Ishikawa (cell line): ENCODE measurements around the gene SMARCE1.

Experiments
- CEBPB ChIP-seq: IDR thresholded peaks from 2 replicates; pipeline ENCODE4 v1.6.1; 2012
- CREB1 ChIP-seq: IDR thresholded peaks from 2 replicates; pipeline ENCODE4 v1.6.1; 2012; ENCODE audit warnings: low read depth
- EP300 ChIP-seq: IDR thresholded peaks from 2 replicates; pipeline ENCODE4 v1.6.1; 2012; ENCODE audit warnings: borderline replicate concordance
- FOXM1 ChIP-seq: IDR thresholded peaks from 2 replicates; pipeline ENCODE4 v1.6.1; 2012; ENCODE audit warnings: low read depth, borderline replicate concordance
- MAX ChIP-seq: IDR thresholded peaks from 2 replicates; pipeline ENCODE4 v1.6.1; 2012
- NFIC ChIP-seq: IDR thresholded peaks from 2 replicates; pipeline ENCODE4 v1.6.1; 2012
- RAD21 ChIP-seq: IDR thresholded peaks from 2 replicates; pipeline ENCODE4 v1.6.1; 2012; ENCODE audit warnings: low read depth
- REST ChIP-seq: IDR thresholded peaks from 2 replicates; pipeline ENCODE4 v1.6.1; 2012; ENCODE audit warnings: low read depth, mild to moderate bottlenecking
- TAF1 ChIP-seq: IDR thresholded peaks from 2 replicates; pipeline ENCODE4 v1.6.1; 2012; ENCODE audit warnings: low read depth, mild to moderate bottlenecking
- TCF12 ChIP-seq: IDR thresholded peaks from 2 replicates; pipeline ENCODE4 v1.6.1; 2012; ENCODE audit warnings: low read depth
- TEAD4 ChIP-seq: IDR thresholded peaks from 2 replicates; pipeline ENCODE4 v1.6.1; 2012
- USF1 ChIP-seq: IDR thresholded peaks from 2 replicates; pipeline ENCODE4 v1.6.1; 2012
- YY1 ChIP-seq: IDR thresholded peaks from 2 replicates; pipeline ENCODE4 v1.6.1; 2012; ENCODE audit warnings: low read depth
- ZBTB7A ChIP-seq: IDR thresholded peaks from 2 replicates; pipeline ENCODE4 v1.6.1; 2012; ENCODE audit warnings: low read depth

DNA sequence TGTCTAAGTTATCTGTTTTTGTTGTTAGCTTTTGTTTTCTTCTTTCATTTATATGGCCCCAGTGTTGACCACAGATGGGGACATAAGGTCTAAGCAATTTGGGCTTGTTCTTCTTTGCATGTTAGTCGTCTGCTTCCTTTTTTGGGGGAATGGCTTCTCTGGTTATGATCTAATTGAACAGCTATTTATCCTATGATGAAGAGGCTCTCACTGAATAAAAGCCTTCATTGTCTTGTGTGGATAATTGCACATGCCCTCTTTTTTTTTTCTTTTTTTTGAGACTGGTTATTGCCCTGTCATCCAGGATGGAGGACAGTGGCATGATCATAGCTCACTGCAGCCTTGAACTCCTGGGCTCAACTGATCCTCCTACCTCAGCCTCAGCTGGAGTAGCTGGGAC lies 13.7 kb downstream of the SMARCE1 start:
- TF ChIP-seq ZBTB7A (no peak), MAX (no peak), CREB1 (no peak), RAD21 (no peak), NFIC (no peak), USF1 (no peak), TCF12 (no peak), FOXM1 (no peak), EP300 (no peak), REST (no peak), TAF1 (no peak), CEBPB (no peak), TEAD4 (no peak), YY1 (no peak)
